Adrenal gland (tissue), 5 donors: ENCODE data around the gene RABGAP1L.

ENCODE experiments used
- CTCF ChIP-seq, 6 experiments: fragments of 450-650 bp in 4 of 6; fragments of 200-600 bp in 2 of 6; sonication (generic) in 1 of 6; IDR thresholded peaks; 1 replicate in 5 of 6; 2 replicates in 1 of 6; pipeline versions ENCODE4 v1.5.1 to v1.8.0; 2016 to 2021; ENCODE audit warnings: antibody characterized with exemption in 6 of 6, mild to moderate bottlenecking in 2 of 6, moderate library complexity in 1 of 6
- POLR2A ChIP-seq, 2 donors: fragments of 450-650 bp; IDR thresholded peaks; one replicate each; pipeline ENCODE4 v1.6.1; 2017; ENCODE audit warnings: antibody characterized with exemption in 2 of 2, mild to moderate bottlenecking in 2 of 2, moderate library complexity in 1 of 2
- donor health status: DM: no; HTN: no; CAD: no.

DNA sequence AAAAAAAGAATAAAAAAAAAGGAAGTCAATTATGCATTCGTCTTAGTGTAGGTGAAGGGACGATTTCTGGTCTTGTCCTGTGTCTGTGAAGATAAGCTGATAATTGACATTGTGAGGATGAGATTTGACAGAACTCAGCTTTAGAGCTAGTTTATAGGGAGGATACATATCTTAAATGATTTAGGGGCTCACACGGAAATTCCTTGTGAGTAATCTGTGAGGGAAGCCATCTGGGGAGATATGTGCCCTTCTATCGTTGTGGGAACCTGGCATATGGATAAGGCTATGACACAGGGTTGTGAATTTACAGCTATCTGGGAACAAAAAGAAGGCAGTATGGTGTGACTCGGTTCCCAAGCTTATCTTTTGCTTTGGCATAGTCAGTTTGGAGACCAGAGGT lies 71.1 kb downstream of the RABGAP1L start:
- TF ChIP-seq POLR2A (IDR thresholded peaks at IDR 0.05) = no peak
- TF ChIP-seq CTCF (IDR thresholded peaks at IDR 0.05) = no peak
